ENCODE measurements around the gene CDCA7. TPM values are rescaled to one million over a fixed set of nuclear protein-coding genes. Genes with fewer than 3 reads are reported as not detected.

CDCA7 gene
- total and polyA plus RNA-seq, 2 of the 13 experiments (the other 11 are each of a cell fraction or from before 2014, with no cell fraction given) = 46.2 to 57.8 TPM

- TF ChIP-seq U2AF1 (optimal IDR thresholded peaks at IDR 0.05; ENCODE audit: low read depth, low read length) (no peak), SIX4 (CRISPR knock-in tag; IDR thresholded peaks at IDR 0.05) (no peak), SOX6 (IDR thresholded peaks at IDR 0.05) (no peak), SOX6 (CRISPR knock-in tag; IDR thresholded peaks at IDR 0.05) (peak; percentile 39), ZNF619 (CRISPR knock-in tag; IDR thresholded peaks at IDR 0.05) (no peak), ZNF34 (CRISPR knock-in tag; IDR thresholded peaks at IDR 0.05; ENCODE audit: borderline replicate concordance) (no peak; the same call in 1 of the 2 replicates), SIN3A (IDR thresholded peaks at IDR 0.05; ENCODE audit: borderline replicate concordance, low read depth, low read length) (peak; percentile 26; the same call in 1 of the 2 replicates), ZNF674 (CRISPR knock-in tag; IDR thresholded peaks at IDR 0.05; ENCODE audit: low read depth) (no peak), ZNF737 (CRISPR knock-in tag; IDR thresholded peaks at IDR 0.05; ENCODE audit: borderline replicate concordance) (0 out of 2 replicates have a peak, but pooled peaks have one; percentile 18), HOXA9 (CRISPR knock-in tag; IDR thresholded peaks at IDR 0.05; ENCODE audit: borderline replicate concordance) (no peak), BCL3 (CRISPR knock-in tag; IDR thresholded peaks at IDR 0.05) (no peak; the same call in 1 of the 2 replicates), CCAR2 (optimal IDR thresholded peaks at IDR 0.05; ENCODE audit: low read depth, low read length) (no peak), HOXA3 (CRISPR knock-in tag; IDR thresholded peaks at IDR 0.05) (0 out of 2 replicates have a peak, but pooled peaks have one; percentile 4), MIXL1 (CRISPR knock-in tag; IDR thresholded peaks at IDR 0.05) (no peak), SAP130 (CRISPR knock-in tag; IDR thresholded peaks at IDR 0.05; ENCODE audit: low read depth) (peak; percentile 57; the same call in 1 of the 2 replicates), TMF1 (CRISPR knock-in tag; IDR thresholded peaks at IDR 0.05; ENCODE audit: low read depth) (no peak), ATF7 (IDR thresholded peaks at IDR 0.05) (no peak), ATF7 (CRISPR knock-in tag; IDR thresholded peaks at IDR 0.05) (no peak; the same call in 1 of the 2 replicates), SUZ12 (IDR thresholded peaks at IDR 0.05; ENCODE audit: low read depth, low read length) (no peak), ATF1 (CRISPR knock-in tag; IDR thresholded peaks at IDR 0.05) (no peak), ZSCAN29 (CRISPR knock-in tag; conservative IDR thresholded peaks at IDR 0.05) (peak; percentile 27; the same call in 1 of the 2 replicates), ZBTB2 (CRISPR knock-in tag; IDR thresholded peaks at IDR 0.05; ENCODE audit: low read depth) (no peak), RARG (CRISPR knock-in tag; IDR thresholded peaks at IDR 0.05; ENCODE audit: low read depth) (no peak), ZFP36L2 (CRISPR knock-in tag; IDR thresholded peaks at IDR 0.05) (no peak), MYPOP (CRISPR knock-in tag; IDR thresholded peaks at IDR 0.05) (no peak; the same call in none of the 2 replicates), PRMT3 (CRISPR knock-in tag; IDR thresholded peaks at IDR 0.05; ENCODE audit: borderline replicate concordance, low read depth) (no peak), NBN (conservative IDR thresholded peaks at IDR 0.05) (no peak), ZBTB34 (CRISPR knock-in tag; IDR thresholded peaks at IDR 0.05) (peak; percentile 22; the same call in 1 of the 2 replicates)
Measured at GRCh38 chr2:173355132-173355865, 627 bp downstream of the CDCA7 start (continued).

Measured in HepG2 (cell line).